MM.1S (cell line): ENCODE results near the gene RPTOR.

Experiments used
- DNase-seq: peaks from one replicate; pipeline ENCODE4 v3.0.0-alpha.2; 2015
- H2AFZ ChIP-seq: fragments of 300-600 bp; sonication (generic); 2 replicates; pipeline ENCODE4 v1.6.0; 2016; ENCODE audit warnings: antibody characterized with exemption, low read length
- H3F3A ChIP-seq: fragments of 300-600 bp; sonication (generic); 2 replicates; pipeline ENCODE4 v1.6.1; 2016; ENCODE audit warnings: mild to moderate bottlenecking, antibody characterized with exemption, low read length, moderate library complexity, mixed read lengths; ENCODE audit not compliant: insufficient read depth
- H3K27ac ChIP-seq: fragments of 300-600 bp; sonication (generic); 2 replicates; pipeline ENCODE4 v1.5.1; 2016; ENCODE audit warnings: mild to moderate bottlenecking, low read length
- H3K27me3 ChIP-seq: fragments of 300-600 bp; sonication (generic); replicated peaks from 2 replicates; pipeline ENCODE4 v1.6.0; 2016; ENCODE audit warnings: low read length; ENCODE audit not compliant: insufficient read depth
- H3K36me3 ChIP-seq: fragments of 300-600 bp; sonication (generic); replicated peaks from 2 replicates; pipeline ENCODE4 v1.6.1; 2016; ENCODE audit warnings: mild to moderate bottlenecking, low read length, mixed read lengths; ENCODE audit not compliant: insufficient read depth
- H3K4me1 ChIP-seq: fragments of 300-600 bp; sonication (generic); 2 replicates; pipeline ENCODE4 v1.6.1; 2016; ENCODE audit warnings: low read length, mixed read lengths
- H3K4me2 ChIP-seq: fragments of 300-600 bp; sonication (generic); 2 replicates; pipeline ENCODE4 v1.6.0; 2016; ENCODE audit warnings: low read depth, low read length
- H3K4me3 ChIP-seq: fragments of 300-600 bp; sonication (generic); 2 replicates; pipeline ENCODE4 v1.5.1; 2016; ENCODE audit warnings: low read length, mixed read lengths
- H3K79me2 ChIP-seq: fragments of 300-600 bp; sonication (generic); 2 replicates; pipeline ENCODE4 v1.6.1; 2016; ENCODE audit warnings: mixed run types, low read length, mixed read lengths
- H3K9ac ChIP-seq: fragments of 300-600 bp; sonication (generic); 2 replicates; pipeline ENCODE4 v1.6.1; 2016; ENCODE audit warnings: low read length, mixed read lengths
- H3K9me2 ChIP-seq: fragments of 300-600 bp; sonication (generic); replicated peaks from 2 replicates; pipeline ENCODE4 v1.6.1; 2016; ENCODE audit warnings: mild to moderate bottlenecking, low read length, mixed read lengths; ENCODE audit not compliant: insufficient read depth
- H3K9me3 ChIP-seq: fragments of 300-600 bp; sonication (generic); replicated peaks from 2 replicates; pipeline ENCODE4 v1.6.1; 2016; ENCODE audit warnings: mild to moderate bottlenecking, low read length, mixed read lengths; ENCODE audit not compliant: insufficient read depth
- H4K20me1 ChIP-seq: fragments of 300-600 bp; sonication (generic); 2 replicates; pipeline ENCODE4 v1.6.1; 2016; ENCODE audit warnings: mild to moderate bottlenecking, low read length, moderate library complexity, mixed read lengths; ENCODE audit not compliant: insufficient read depth
- EZH2 ChIP-seq: fragments of 300-600 bp; sonication (generic); optimal IDR thresholded peaks from 2 replicates; pipeline ENCODE3; 2017; ENCODE audit warnings: low read depth, mild to moderate bottlenecking, antibody characterized with exemption, low read length, mixed read lengths
- EZH2phosphoT487 ChIP-seq: fragments of 300-600 bp; sonication (generic); IDR thresholded peaks from 2 replicates; pipeline ENCODE4 v1.6.1; 2018; ENCODE audit warnings: antibody characterized with exemption, low read length
- TF ChIP-seq, protein P1 (sequence below): fragments of 300-600 bp; sonication (generic); IDR thresholded peaks from 2 replicates; pipeline ENCODE4 v1.5.1; 2016; ENCODE audit warnings: antibody characterized with exemption, low read length, mixed read lengths

The RPTOR gene

GRCh38 chr17:80780381-80781198 is 236.0 kb downstream of the RPTOR start:
- H3K9me3 ChIP-seq = no peaks in the 10 kb centered on the region
- no peak overlapping the region for H3K27ac ChIP-seq
- no peaks in the 10 kb centered on the region for H3K79me2 ChIP-seq
- no peaks in the 10 kb centered on the region for H3K27me3 ChIP-seq
- TF ChIP-seq EZH2phosphoT487 (no peak), EZH2 (no peak)
- TF ChIP-seq, protein P1, sequence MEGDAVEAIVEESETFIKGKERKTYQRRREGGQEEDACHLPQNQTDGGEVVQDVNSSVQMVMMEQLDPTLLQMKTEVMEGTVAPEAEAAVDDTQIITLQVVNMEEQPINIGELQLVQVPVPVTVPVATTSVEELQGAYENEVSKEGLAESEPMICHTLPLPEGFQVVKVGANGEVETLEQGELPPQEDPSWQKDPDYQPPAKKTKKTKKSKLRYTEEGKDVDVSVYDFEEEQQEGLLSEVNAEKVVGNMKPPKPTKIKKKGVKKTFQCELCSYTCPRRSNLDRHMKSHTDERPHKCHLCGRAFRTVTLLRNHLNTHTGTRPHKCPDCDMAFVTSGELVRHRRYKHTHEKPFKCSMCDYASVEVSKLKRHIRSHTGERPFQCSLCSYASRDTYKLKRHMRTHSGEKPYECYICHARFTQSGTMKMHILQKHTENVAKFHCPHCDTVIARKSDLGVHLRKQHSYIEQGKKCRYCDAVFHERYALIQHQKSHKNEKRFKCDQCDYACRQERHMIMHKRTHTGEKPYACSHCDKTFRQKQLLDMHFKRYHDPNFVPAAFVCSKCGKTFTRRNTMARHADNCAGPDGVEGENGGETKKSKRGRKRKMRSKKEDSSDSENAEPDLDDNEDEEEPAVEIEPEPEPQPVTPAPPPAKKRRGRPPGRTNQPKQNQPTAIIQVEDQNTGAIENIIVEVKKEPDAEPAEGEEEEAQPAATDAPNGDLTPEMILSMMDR = no peak
- no peak overlapping the region for H3K9ac ChIP-seq
- no peaks in the 10 kb centered on the region for H3K36me3 ChIP-seq
- no peak for DNase-seq
- no peak overlapping the region for H3K4me2 ChIP-seq
- H3K9me2 ChIP-seq = no peaks in the 10 kb centered on the region
- H2AFZ ChIP-seq = no peak overlapping the region
- H3F3A ChIP-seq = no peaks in the 10 kb centered on the region
- no peaks in the 10 kb centered on the region for H4K20me1 ChIP-seq
- H3K4me3 ChIP-seq = no peak overlapping the region
- H3K4me1 ChIP-seq = no peaks in the 10 kb centered on the region

GRCh38 chr17:80781211-80781610 is 236.6 kb downstream of the RPTOR start:
- Histone ChIP-seq H4K20me1 (no peaks in the 10 kb centered on the region), H3K27ac (no peak overlapping the region), H3K4me1 (no peaks in the 10 kb centered on the region), H3K27me3 (no peaks in the 10 kb centered on the region), H3K4me3 (no peak overlapping the region), H3K9me3 (no peaks in the 10 kb centered on the region), H3K4me2 (no peak overlapping the region), H3K36me3 (no peaks in the 10 kb centered on the region), H3K79me2 (no peaks in the 10 kb centered on the region), H3K9ac (no peak overlapping the region), H3F3A (no peaks in the 10 kb centered on the region), H3K9me2 (no peaks in the 10 kb centered on the region), H2AFZ (no peak overlapping the region)
- TF ChIP-seq, protein P1 = no peak
- TF ChIP-seq EZH2phosphoT487 (no peak), EZH2 (no peak)
- DNase-seq = no peak

DNA sequence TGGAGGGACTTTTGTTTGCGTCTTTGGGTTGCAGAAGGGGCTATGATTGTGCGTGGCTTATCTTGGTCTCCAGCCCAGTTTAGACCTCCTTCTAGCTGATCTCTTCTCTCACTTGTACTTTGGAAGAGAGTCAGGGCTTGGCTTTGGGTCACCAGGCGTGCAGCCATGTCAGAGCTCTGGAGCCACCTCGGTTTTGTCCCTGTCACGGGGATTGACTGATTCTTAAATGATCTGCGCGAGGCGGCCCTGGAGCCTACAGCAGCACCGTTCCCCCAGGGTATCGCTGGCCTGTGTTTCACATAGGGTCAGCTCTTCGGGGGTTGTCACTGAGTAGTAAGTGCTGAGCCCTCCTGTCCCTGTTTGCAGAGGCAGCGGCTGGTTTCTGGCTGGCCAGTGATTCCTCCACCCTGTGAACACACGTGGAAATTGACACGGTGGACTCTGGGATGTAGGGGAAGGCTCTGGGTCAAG is 237.2 kb downstream of the RPTOR start:
- H3K9me3 ChIP-seq = no peaks in the 10 kb centered on the region
- H4K20me1 ChIP-seq = no peaks in the 10 kb centered on the region
- no peaks in the 10 kb centered on the region for H3K9me2 ChIP-seq
- H3K36me3 ChIP-seq = no peaks in the 10 kb centered on the region
- no peaks in the 10 kb centered on the region for H3K79me2 ChIP-seq
- no peaks in the 10 kb centered on the region for H3K4me1 ChIP-seq
- TF ChIP-seq, protein P1 = no peak
- TF ChIP-seq EZH2phosphoT487 (no peak), EZH2 (no peak)
- H3K27me3 ChIP-seq = no peaks in the 10 kb centered on the region
- H3K4me3 ChIP-seq = no peak overlapping the region
- no peak overlapping the region for H3K4me2 ChIP-seq
- DNase-seq = no peak
- H3K9ac ChIP-seq = no peak overlapping the region
- H3F3A ChIP-seq = no peaks in the 10 kb centered on the region
- no peak overlapping the region for H3K27ac ChIP-seq
- H2AFZ ChIP-seq = no peak overlapping the region
